GM06990 (cell line): ENCODE data around the gene EYS.

Experiments
- DNase-seq: peaks from one replicate; pipeline ENCODE4 v3.0.0-alpha.2; 2011; ENCODE audit not compliant: insufficient read length; ENCODE audit errors: extremely low read depth
- H3K27me3 ChIP-seq: replicated peaks from 2 replicates; pipeline ENCODE4 v1.6.0; 2011; ENCODE audit warnings: low read length; ENCODE audit not compliant: control insufficient read depth, insufficient read depth
- H3K36me3 ChIP-seq: 2 replicates; pipeline ENCODE4 v1.5.1; 2011; ENCODE audit warnings: low read length; ENCODE audit not compliant: control insufficient read depth, insufficient read depth
- H3K4me3 ChIP-seq: replicated peaks from 2 replicates; pipeline ENCODE4 v1.5.1; 2011; ENCODE audit warnings: low read depth, mild to moderate bottlenecking, control low read depth, low read length
- CTCF ChIP-seq: IDR thresholded peaks from 2 replicates; pipeline ENCODE4 v1.5.1; 2011; ENCODE audit warnings: low read length, control low read depth, mild to moderate bottlenecking, inconsistent platforms; ENCODE audit not compliant: insufficient read depth, poor library complexity, severe bottlenecking

EYS gene

GRCh38 chr6:64589961-64590360 is 1117.1 kb downstream of the EYS start:
- TF ChIP-seq CTCF, result no peak

GRCh38 chr6:64580346-64580745 is 1126.7 kb downstream of the EYS start:
- DNase-seq, result no peak
- Histone ChIP-seq H3K27me3 (no peaks in the 10 kb centered on the region), H3K36me3 (no peaks in the 10 kb centered on the region), H3K4me3 (no peak overlapping the region)
- no peak for TF ChIP-seq CTCF

More at GRCh38 chr6:64589961-64590360, 1117.1 kb downstream of the EYS start:
- Histone ChIP-seq H3K36me3 (no peaks in the 10 kb centered on the region), H3K27me3 (no peaks in the 10 kb centered on the region), H3K4me3 (no peak overlapping the region)
- no peak for DNase-seq

- H3K4me3 ChIP-seq, result no peak overlapping the region
- H3K36me3 ChIP-seq, result no peaks in the 10 kb centered on the region
- H3K27me3 ChIP-seq, result no peaks in the 10 kb centered on the region
- TF ChIP-seq CTCF, result no peak
- no peak for DNase-seq
Observed at GRCh38 chr6:64553249-64553786, 1153.7 kb downstream of the EYS start.

GRCh38 chr6:64547594-64548268 is 1159.3 kb downstream of the EYS start:
- TF ChIP-seq CTCF, result no peak
- Histone ChIP-seq H3K4me3 (no peak overlapping the region), H3K36me3 (no peaks in the 10 kb centered on the region), H3K27me3 (no peaks in the 10 kb centered on the region)
- DNase-seq, result no peak

GRCh38 chr6:64539917-64540316 is 1167.1 kb downstream of the EYS start:
- Histone ChIP-seq H3K27me3 (no peaks in the 10 kb centered on the region), H3K4me3 (no peak overlapping the region), H3K36me3 (no peaks in the 10 kb centered on the region)
- no peak for DNase-seq
- TF ChIP-seq CTCF, result no peak

GRCh38 chr6:64538722-64539121 is 1168.3 kb downstream of the EYS start:
- TF ChIP-seq CTCF, result no peak
- no peaks in the 10 kb centered on the region for H3K36me3 ChIP-seq
- no peak overlapping the region for H3K4me3 ChIP-seq
- DNase-seq, result no peak
- H3K27me3 ChIP-seq, result no peaks in the 10 kb centered on the region
